DOHH2 (cell line): Measurements from ENCODE around the gene GALNT9.

Experiments used
- H3F3A ChIP-seq: fragments of 200-600 bp; sonication (generic), shearing (Covaris generic); 2 replicates; pipeline ENCODE4 v1.6.0; 2016; ENCODE audit warnings: antibody characterized with exemption, mild to moderate bottlenecking; ENCODE audit not compliant: control insufficient read depth, insufficient read depth
- H3K27ac ChIP-seq: fragments of 200-600 bp; sonication (generic); 2 replicates; pipeline ENCODE4 v1.5.1; 2014; ENCODE audit warnings: low read depth, mild to moderate bottlenecking, low read length, moderate library complexity
- H3K27me3 ChIP-seq: fragments of 200-600 bp; sonication (generic); 2 replicates; pipeline ENCODE4 v1.6.1; 2014; ENCODE audit warnings: mild to moderate bottlenecking, low read length, mixed read lengths; ENCODE audit not compliant: control insufficient read depth
- H3K36me3 ChIP-seq: fragments of 200-600 bp; sonication (generic); 2 replicates; pipeline ENCODE4 v1.6.1; 2014; ENCODE audit warnings: mild to moderate bottlenecking, low read length, moderate library complexity, mixed read lengths; ENCODE audit not compliant: control insufficient read depth
- H3K4me1 ChIP-seq: fragments of 200-600 bp; sonication (generic); 2 replicates; pipeline ENCODE4 v1.6.1; 2014; ENCODE audit warnings: mild to moderate bottlenecking, low read length, mixed read lengths; ENCODE audit not compliant: control insufficient read depth
- H3K4me2 ChIP-seq: fragments of 200-600 bp; sonication (generic); 2 replicates; pipeline ENCODE4 v1.6.0; 2014; ENCODE audit warnings: mild to moderate bottlenecking, low read length, moderate library complexity
- H3K4me3 ChIP-seq: fragments of 200-600 bp; sonication (generic); 2 replicates; pipeline ENCODE4 v1.5.1; 2014; ENCODE audit warnings: mild to moderate bottlenecking, low read length, mixed read lengths
- H3K79me2 ChIP-seq: fragments of 200-600 bp; sonication (generic); 2 replicates; pipeline ENCODE4 v1.6.1; 2014; ENCODE audit warnings: mild to moderate bottlenecking, low read length, mixed read lengths; ENCODE audit not compliant: control insufficient read depth
- H3K9me2 ChIP-seq: fragments of 200-600 bp; sonication (generic); replicated peaks from 2 replicates; pipeline ENCODE4 v1.6.1; 2014; ENCODE audit warnings: mild to moderate bottlenecking, low read length, mixed read lengths; ENCODE audit not compliant: control insufficient read depth
- H3K9me3 ChIP-seq: fragments of 200-600 bp; sonication (generic); 2 replicates; pipeline ENCODE4 v1.6.1; 2014; ENCODE audit warnings: antibody characterized with exemption, low read length, mixed read lengths; ENCODE audit not compliant: control insufficient read depth, insufficient read depth
- H4K20me1 ChIP-seq: fragments of 200-600 bp; sonication (generic); 2 replicates; pipeline ENCODE4 v1.6.0; 2014; ENCODE audit warnings: low read depth, mild to moderate bottlenecking, antibody characterized with exemption, low read length, moderate library complexity; ENCODE audit not compliant: control insufficient read depth, insufficient read depth
- EZH2phosphoT487 ChIP-seq: fragments of 200-600 bp; sonication (generic); IDR thresholded peaks from 2 replicates; pipeline ENCODE4 v1.6.1; 2017; ENCODE audit warnings: borderline replicate concordance, mild to moderate bottlenecking, antibody characterized with exemption, low read length, moderate library complexity, mixed read lengths
- TF ChIP-seq, protein P1 (sequence below): fragments of 200-600 bp; sonication (generic); IDR thresholded peaks from one replicate; pipeline ENCODE4 v1.5.1; 2014; ENCODE audit warnings: antibody characterized with exemption, mild to moderate bottlenecking, low read depth, low read length; ENCODE audit not compliant: poor library complexity, severe bottlenecking

The GALNT9 gene

DNA sequence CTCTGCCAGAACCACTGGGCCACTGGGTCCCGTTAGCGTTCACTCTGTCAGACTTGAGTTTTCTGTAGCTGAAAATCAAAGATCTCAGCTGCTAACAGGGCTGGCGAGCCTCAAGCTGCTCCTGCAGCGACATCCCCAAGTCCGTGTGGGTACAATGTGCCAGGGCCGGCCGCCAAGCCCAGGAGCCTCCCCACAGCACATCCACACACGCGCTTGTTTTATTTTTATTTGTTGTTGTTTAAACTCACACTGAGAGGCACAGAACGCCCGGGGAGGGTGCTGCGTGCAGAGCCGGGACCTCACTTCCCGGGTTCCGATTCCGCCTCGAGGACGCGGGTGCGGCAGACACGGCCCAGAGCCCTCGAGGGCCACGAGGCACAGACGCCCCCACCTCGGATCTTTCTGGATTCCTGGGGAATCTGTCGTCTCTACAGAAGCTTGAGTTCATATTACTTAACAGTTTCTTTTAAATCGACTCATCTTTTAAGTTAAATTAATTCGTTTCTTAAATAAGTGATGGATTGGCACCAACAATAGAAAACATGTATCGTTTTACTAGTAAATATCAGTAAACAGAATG lies 9.3 kb downstream of the GALNT9 start:
- Histone ChIP-seq H3K4me3 (no peak overlapping the region), H3K36me3 (no peaks in the 10 kb centered on the region), H3K4me1 (no peaks in the 10 kb centered on the region)

DNA sequence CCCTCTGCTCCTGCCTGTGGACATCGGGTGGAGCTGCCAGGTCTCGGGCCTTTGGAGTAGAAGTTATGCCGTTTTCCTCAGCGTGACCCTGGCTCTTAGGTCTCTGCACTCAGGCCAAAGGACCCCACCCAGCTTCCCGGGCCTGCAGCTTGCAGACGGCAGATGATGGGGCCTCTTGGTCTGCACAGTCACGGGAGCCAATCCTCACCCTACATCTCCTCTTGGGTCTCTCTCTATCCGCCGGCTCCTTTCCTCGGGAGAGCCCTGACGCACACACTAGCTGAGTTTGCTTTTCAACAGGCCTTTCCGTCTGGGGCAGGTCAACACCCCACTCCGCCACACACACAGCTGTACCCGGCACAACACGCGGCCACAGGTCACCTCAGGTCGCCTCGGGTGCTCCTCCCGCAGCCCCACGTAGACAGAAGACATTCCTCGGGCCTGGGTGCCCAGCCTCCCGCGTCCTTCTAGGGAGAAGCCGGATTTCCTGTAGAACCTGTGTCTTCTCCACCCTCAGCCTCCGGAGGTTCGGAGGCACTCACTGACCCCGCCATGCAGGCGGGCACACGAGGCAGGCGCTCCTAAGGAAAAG lies 9.9 kb downstream of the GALNT9 start:
- Histone ChIP-seq H3K79me2 (no peaks in the 10 kb centered on the region), H3F3A (no peaks in the 10 kb centered on the region), H3K9me2 (no peaks in the 10 kb centered on the region), H3K4me1 (no peaks in the 10 kb centered on the region), H3K27me3 (no peaks in the 10 kb centered on the region), H3K4me3 (no peak overlapping the region), H3K27ac (no peak overlapping the region), H3K9me3 (peaks cover 3% of the 10 kb centered on the region; the same call in 1 of the 2 replicates), H4K20me1 (no peaks in the 10 kb centered on the region), H3K4me2 (no peak overlapping the region), H3K36me3 (no peaks in the 10 kb centered on the region)
- TF ChIP-seq EZH2phosphoT487, result no peak
- TF ChIP-seq, protein P1, sequence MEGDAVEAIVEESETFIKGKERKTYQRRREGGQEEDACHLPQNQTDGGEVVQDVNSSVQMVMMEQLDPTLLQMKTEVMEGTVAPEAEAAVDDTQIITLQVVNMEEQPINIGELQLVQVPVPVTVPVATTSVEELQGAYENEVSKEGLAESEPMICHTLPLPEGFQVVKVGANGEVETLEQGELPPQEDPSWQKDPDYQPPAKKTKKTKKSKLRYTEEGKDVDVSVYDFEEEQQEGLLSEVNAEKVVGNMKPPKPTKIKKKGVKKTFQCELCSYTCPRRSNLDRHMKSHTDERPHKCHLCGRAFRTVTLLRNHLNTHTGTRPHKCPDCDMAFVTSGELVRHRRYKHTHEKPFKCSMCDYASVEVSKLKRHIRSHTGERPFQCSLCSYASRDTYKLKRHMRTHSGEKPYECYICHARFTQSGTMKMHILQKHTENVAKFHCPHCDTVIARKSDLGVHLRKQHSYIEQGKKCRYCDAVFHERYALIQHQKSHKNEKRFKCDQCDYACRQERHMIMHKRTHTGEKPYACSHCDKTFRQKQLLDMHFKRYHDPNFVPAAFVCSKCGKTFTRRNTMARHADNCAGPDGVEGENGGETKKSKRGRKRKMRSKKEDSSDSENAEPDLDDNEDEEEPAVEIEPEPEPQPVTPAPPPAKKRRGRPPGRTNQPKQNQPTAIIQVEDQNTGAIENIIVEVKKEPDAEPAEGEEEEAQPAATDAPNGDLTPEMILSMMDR, result no peak

More for the DNA sequence above, 9.3 kb downstream of the GALNT9 start:
- H3K9me3 ChIP-seq, result no peaks in the 10 kb centered on the region; the same call in 1 of the 2 replicates
- TF ChIP-seq, protein P1, result no peak
- TF ChIP-seq EZH2phosphoT487, result no peak
- no peaks in the 10 kb centered on the region for H3K27me3 ChIP-seq
- H3K79me2 ChIP-seq, result no peaks in the 10 kb centered on the region
- H3F3A ChIP-seq, result no peaks in the 10 kb centered on the region
- H4K20me1 ChIP-seq, result no peaks in the 10 kb centered on the region
- no peaks in the 10 kb centered on the region for H3K9me2 ChIP-seq
- no peak overlapping the region for H3K4me2 ChIP-seq
- H3K27ac ChIP-seq, result no peak overlapping the region

DNA sequence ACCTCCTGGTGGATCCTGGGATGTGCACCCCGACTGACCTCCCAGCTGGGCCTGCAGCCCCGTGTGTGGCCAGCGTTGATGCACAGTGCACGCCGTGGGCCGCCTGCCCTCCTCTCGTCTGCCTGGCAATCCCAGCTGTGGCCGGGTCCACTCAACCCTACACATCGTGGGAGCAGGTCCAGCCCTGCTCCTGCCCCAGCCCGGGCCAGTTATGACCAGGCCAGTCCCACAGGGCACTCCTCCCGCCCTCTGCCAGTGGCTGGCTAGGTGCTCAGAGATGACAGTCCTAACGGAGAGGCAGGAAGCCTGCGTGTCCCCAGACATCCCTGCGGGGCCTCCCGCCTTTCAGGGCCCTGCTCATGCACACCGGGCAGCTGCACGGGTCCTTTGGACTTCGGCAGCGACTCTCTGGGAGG lies 10.8 kb downstream of the GALNT9 start:
- H3K4me1 ChIP-seq, result no peaks in the 10 kb centered on the region
- H3K36me3 ChIP-seq, result no peaks in the 10 kb centered on the region
- H4K20me1 ChIP-seq, result no peaks in the 10 kb centered on the region
- no peak overlapping the region for H3K4me3 ChIP-seq
- H3K4me2 ChIP-seq, result no peak overlapping the region
- H3K27ac ChIP-seq, result no peak overlapping the region
- H3K27me3 ChIP-seq, result no peaks in the 10 kb centered on the region
- TF ChIP-seq, protein P1, result no peak
- TF ChIP-seq EZH2phosphoT487, result no peak
- no peaks in the 10 kb centered on the region for H3K79me2 ChIP-seq
- no peaks in the 10 kb centered on the region for H3F3A ChIP-seq
- H3K9me3 ChIP-seq, result peaks cover 4% of the 10 kb centered on the region; the same call in 1 of the 2 replicates
- H3K9me2 ChIP-seq, result no peaks in the 10 kb centered on the region
